ENCODE measurements around the gene CTIF.

DNA sequence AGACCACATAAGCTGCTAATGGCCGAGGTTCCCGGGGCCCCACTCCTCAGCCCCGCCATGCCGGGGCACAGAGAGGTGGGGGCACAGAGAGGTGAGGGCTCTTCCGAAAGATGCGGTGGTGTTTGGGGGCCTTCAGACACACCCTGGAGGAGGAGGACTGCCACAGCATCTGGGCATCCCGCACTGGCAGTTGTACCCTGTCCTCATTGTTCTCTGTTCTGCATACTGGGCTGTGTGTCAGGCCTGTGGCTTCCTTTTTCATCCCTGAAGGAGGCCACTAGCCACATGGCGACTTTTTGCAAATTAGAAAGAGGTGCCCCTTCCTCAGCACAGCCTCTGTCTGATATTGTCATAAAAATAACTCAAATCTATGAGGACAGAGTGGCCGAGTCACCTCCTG, 150.1 kb downstream of the CTIF start:
- TF ChIP-seq, protein P1, sequence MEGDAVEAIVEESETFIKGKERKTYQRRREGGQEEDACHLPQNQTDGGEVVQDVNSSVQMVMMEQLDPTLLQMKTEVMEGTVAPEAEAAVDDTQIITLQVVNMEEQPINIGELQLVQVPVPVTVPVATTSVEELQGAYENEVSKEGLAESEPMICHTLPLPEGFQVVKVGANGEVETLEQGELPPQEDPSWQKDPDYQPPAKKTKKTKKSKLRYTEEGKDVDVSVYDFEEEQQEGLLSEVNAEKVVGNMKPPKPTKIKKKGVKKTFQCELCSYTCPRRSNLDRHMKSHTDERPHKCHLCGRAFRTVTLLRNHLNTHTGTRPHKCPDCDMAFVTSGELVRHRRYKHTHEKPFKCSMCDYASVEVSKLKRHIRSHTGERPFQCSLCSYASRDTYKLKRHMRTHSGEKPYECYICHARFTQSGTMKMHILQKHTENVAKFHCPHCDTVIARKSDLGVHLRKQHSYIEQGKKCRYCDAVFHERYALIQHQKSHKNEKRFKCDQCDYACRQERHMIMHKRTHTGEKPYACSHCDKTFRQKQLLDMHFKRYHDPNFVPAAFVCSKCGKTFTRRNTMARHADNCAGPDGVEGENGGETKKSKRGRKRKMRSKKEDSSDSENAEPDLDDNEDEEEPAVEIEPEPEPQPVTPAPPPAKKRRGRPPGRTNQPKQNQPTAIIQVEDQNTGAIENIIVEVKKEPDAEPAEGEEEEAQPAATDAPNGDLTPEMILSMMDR (IDR thresholded peaks at IDR 0.05; ENCODE audit: low read depth, low read length), result no peak
- TF ChIP-seq EZH2phosphoT487 (IDR thresholded peaks at IDR 0.05; ENCODE audit: low read depth), result no peak
